Right atrium auricular region (tissue), 2 donors: Measurements from ENCODE around the gene ANKRD62. TPM values are rescaled to one million over a fixed set of nuclear protein-coding genes. Genes with fewer than 3 reads are reported as not detected.

Experiments used
- DNase-seq: peaks from one replicate; pipeline ENCODE4 v3.0.0-alpha.2; 2019; ENCODE audit warnings: low spot score
- H3K27ac ChIP-seq, 2 donors: fragments of 200-600 bp; sonication (generic); 1 replicate in 1 of 2; 2 replicates in 1 of 2; pipeline ENCODE4 v1.5.1; 2016 to 2019
- H3K27me3 ChIP-seq, 2 donors: fragments of 200-600 bp; sonication (generic); one replicate each; pipeline versions ENCODE4 v1.5.1 to v1.6.0; 2017 to 2019
- H3K36me3 ChIP-seq: fragments of 200-600 bp; sonication (generic); one replicate; pipeline ENCODE4 v1.5.1; 2016
- H3K4me1 ChIP-seq, 2 donors: fragments of 200-600 bp; sonication (generic); one replicate each; pipeline versions ENCODE4 v1.5.1 to v1.6.0; 2017 to 2019
- H3K4me3 ChIP-seq, 2 donors: fragments of 200-600 bp; sonication (generic); 1 replicate in 1 of 2; 2 replicates in 1 of 2; pipeline ENCODE4 v1.5.1; 2017 to 2019; ENCODE audit warnings: mild to moderate bottlenecking in 1 of 2, moderate library complexity in 1 of 2
- H3K9me3 ChIP-seq, 2 donors: fragments of 200-600 bp; sonication (generic); one replicate each; pipeline ENCODE4 v1.5.1; 2019
- total RNA-seq, 2 donors: library from RNA; depleted of rRNA; stranded (reverse); fragments of >200 nt; gene quantifications; one replicate each; pipeline ENCODE4 v1.1.0, GENCODE V29; 2016
- TF ChIP-seq, protein P1 (sequence below), 2 donors: fragments of 200-600 bp; sonication (generic); IDR thresholded peaks; one replicate each; pipeline ENCODE4 v1.5.1; 2019; ENCODE audit warnings: antibody characterized with exemption in 2 of 2

The ANKRD62 gene
- total RNA-seq, 2 donors from 2014 or later: not detected

DNA sequence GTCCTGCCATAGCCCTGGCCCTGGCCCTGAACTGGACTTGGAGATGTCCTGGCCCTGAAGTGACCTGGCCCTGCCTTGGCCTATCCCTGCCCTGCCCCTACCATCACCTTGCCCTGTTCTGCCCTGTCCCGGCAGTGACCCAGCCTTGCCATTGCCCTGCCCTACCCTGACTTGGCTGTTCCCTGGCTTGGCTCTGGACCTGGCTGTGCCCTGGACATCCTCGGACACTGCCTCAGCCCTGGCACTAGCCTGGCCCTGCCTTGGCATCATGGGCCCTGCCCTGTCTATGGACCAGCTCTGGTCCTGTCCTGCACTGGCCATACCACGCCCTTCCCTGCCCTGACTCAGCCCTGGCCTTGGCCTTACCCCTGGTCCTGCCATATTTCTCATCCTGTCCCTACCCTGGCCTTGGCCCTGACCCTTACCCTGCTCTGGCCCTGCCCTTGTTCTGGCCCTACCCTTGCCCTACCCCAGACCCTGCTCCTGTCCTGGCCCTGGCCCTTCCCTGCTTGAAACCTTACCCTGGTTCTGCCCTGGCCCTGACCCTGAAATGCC, 6.1 kb upstream of the ANKRD62 start:
- TF ChIP-seq, protein P1, sequence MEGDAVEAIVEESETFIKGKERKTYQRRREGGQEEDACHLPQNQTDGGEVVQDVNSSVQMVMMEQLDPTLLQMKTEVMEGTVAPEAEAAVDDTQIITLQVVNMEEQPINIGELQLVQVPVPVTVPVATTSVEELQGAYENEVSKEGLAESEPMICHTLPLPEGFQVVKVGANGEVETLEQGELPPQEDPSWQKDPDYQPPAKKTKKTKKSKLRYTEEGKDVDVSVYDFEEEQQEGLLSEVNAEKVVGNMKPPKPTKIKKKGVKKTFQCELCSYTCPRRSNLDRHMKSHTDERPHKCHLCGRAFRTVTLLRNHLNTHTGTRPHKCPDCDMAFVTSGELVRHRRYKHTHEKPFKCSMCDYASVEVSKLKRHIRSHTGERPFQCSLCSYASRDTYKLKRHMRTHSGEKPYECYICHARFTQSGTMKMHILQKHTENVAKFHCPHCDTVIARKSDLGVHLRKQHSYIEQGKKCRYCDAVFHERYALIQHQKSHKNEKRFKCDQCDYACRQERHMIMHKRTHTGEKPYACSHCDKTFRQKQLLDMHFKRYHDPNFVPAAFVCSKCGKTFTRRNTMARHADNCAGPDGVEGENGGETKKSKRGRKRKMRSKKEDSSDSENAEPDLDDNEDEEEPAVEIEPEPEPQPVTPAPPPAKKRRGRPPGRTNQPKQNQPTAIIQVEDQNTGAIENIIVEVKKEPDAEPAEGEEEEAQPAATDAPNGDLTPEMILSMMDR (IDR thresholded peaks at IDR 0.05): no peak
- Histone ChIP-seq H3K4me1 (no peaks in the 10 kb centered on the region), H3K27ac (no peak overlapping the region), H3K27me3 (no peaks in the 10 kb centered on the region), H3K9me3 (no peaks in the 10 kb centered on the region), H3K36me3 (no peaks in the 10 kb centered on the region), H3K4me3 (no peak overlapping the region)
- no peak for DNase-seq

- no peaks in the 10 kb centered on the region for H3K27me3 ChIP-seq
- no peaks in the 10 kb centered on the region for H3K36me3 ChIP-seq
- DNase-seq: no peak
- no peak overlapping the region for H3K27ac ChIP-seq
- TF ChIP-seq, protein P1 (IDR thresholded peaks at IDR 0.05): no peak
- no peak overlapping the region for H3K4me3 ChIP-seq
- H3K9me3 ChIP-seq: no peaks in the 10 kb centered on the region
- H3K4me1 ChIP-seq: no peaks in the 10 kb centered on the region
Observed at GRCh38 chr18:12088096-12088495, 5.5 kb upstream of the ANKRD62 start.

DNA sequence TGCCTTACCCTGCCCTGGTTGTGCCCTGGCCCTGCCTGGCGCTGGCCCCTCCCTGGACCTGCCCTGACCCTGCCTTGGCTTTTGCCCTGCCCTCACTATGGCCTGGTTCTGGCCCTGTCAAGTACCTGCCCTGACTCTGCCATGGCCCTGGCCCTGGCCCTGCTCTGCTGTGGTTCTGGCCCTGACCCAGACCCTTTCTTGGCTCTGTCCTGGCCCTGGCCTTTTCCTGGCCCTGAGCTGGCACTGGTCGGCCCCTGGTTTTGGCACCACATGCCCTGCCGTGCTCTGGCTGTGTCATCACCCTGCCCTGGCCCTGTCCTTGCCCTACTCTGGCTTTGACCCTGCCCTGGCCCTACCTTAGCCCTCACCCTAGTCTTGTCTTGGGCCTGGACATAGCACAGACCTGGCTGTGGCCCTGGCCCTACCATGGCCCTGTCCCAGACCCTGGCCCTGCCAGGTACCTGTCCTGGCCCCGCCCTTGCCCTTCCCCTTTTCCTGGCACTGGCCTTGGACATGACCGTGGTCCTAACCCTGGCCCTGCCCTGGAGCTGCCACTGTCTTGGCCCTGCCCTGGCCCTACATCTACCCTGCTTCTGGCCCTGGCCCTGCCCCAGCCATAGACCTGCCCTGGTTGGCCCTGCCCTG, 4.8 kb upstream of the ANKRD62 start:
- no peak overlapping the region for H3K27ac ChIP-seq

DNA sequence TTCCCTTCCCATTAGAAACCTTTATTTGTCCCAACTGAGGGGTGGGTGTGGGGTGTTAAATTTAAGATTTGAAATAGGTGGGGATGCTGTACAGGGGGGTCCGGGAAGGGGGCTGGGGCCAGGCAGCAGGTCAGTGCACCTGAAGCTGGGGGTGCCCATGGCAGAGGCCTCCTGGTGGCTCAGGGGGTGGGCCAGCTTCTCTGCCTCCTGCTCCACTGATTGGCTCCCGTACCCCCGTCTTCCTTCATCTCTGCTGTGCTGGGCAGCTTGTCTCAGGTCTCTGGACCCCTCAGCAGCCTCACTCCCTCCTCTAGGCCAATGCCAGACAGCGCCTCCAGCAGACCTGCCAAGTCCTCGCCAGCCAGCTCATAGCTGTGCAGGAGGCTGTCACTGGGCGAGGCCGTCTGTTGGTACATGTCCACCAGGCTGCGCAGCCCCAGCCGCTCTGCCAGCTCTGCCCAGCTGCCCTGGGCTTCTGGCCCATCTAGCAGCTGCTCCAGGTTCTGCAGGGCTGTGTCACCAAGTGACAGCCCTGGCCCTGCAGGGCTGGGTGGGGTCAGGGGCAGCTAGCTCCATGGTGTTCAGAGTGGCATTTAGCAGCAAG, 2.0 kb upstream of the ANKRD62 start:
- Histone ChIP-seq H3K36me3 (no peaks in the 10 kb centered on the region), H3K9me3 (no peaks in the 10 kb centered on the region), H3K27ac (no peak overlapping the region), H3K4me1 (no peaks in the 10 kb centered on the region), H3K27me3 (no peaks in the 10 kb centered on the region), H3K4me3 (no peak overlapping the region)
- TF ChIP-seq, protein P1 (IDR thresholded peaks at IDR 0.05): no peak
- no peak for DNase-seq

More for the DNA sequence above, 4.8 kb upstream of the ANKRD62 start:
- Histone ChIP-seq H3K36me3 (no peaks in the 10 kb centered on the region), H3K4me1 (no peaks in the 10 kb centered on the region), H3K9me3 (no peaks in the 10 kb centered on the region), H3K27me3 (no peaks in the 10 kb centered on the region), H3K4me3 (no peak overlapping the region)
- DNase-seq: no peak
- TF ChIP-seq, protein P1 (IDR thresholded peaks at IDR 0.05): no peak

DNA sequence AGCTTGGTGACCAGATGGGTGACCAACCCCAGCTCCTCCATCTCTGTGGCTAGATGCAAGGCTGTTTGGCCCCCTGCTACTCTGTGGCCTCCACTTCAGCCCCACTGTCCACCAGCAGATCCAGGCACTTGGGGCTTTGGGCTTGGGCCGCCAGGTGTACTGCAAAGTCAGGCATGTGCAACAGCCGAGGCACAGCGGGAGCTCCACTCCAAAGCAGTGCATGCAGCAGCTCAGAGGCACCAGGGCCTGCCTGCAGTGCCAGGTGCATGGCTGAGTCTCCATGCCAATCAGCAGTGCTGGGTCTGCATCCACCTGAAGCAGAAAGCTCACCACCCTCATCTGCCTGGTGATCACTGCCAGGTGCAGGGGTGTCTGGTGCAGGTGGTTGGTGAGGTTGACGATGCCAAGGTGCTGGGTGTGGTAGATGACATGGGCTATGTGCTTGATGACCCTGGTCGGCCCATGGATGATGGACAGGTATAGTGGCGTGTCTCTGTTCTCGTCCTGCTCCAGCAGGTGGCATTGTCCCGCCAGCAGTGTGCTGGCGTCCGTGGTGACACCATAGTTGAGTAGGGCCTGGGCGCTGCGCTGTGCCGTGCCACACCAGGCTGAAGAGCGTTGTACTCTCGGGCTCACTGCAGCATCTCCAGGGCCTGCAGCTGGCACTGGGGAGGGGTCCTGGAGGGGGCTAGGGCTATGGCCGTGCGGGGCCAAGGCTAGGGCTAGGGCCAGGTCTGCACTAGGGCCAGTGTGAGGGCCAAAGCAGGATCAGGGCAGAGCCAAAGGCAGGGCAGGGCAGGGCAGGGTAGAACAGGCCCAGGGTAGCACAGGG, 1.0 kb upstream of the ANKRD62 start:
- no peaks in the 10 kb centered on the region for H3K4me1 ChIP-seq
- no peaks in the 10 kb centered on the region for H3K36me3 ChIP-seq
- H3K27ac ChIP-seq: no peak overlapping the region
- H3K4me3 ChIP-seq: no peak overlapping the region
- H3K9me3 ChIP-seq: no peaks in the 10 kb centered on the region
- TF ChIP-seq, protein P1 (IDR thresholded peaks at IDR 0.05): peak in 1 of 2 donors; percentile 48
- DNase-seq: no peak
- H3K27me3 ChIP-seq: no peaks in the 10 kb centered on the region
